ENCODE results near the gene CCDC32. TPM values are rescaled to one million over a fixed set of nuclear protein-coding genes. Genes with fewer than 3 reads are reported as not detected.

The CCDC32 gene
- total and polyA plus RNA-seq, 2 of the 8 experiments (the other 6 are each of a cell fraction or from before 2014, with no cell fraction given): 8.9 to 12.1 TPM

DNA sequence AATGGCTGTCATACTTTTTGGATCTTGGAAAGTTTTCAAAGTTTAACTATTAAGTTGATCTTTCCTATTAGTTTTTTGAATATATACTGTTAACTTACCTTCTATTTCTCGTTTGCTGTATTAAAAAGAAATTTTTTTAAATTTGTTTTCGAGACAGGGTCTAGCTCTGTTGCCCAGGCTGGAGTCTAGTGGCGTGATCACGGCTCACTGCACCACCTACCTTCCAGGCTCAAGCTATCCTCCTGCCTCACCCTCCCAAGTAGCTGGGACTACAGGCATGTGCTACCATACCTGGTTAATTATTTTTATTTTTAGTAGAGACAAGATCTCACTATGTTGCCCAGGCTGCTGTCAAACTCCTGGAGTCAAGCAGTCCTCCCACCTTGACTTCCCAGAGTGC lies 33.8 kb upstream of the CCDC32 start:
- Histone ChIP-seq H3K9ac (replicated peaks in 1 of 4; ENCODE audit: extremely low read depth in 1 of 4, low read depth in 3 of 4, low read length in 3 of 4) (no peak overlapping the region), H3K36me3 (ENCODE audit: control insufficient read depth in 2 of 4, insufficient read depth in 4 of 4, low read length in 3 of 4) (no peaks in the 10 kb centered on the region), H3K27me3 (replicated peaks in 1 of 4; ENCODE audit: control insufficient read depth in 3 of 4, extremely low read depth in 1 of 4, insufficient read depth in 3 of 4, low read length in 3 of 4) (no peaks in the 10 kb centered on the region), H3K4me1 (replicated peaks in 1 of 4; ENCODE audit: control insufficient read depth in 3 of 4, insufficient read depth in 4 of 4, low read length in 3 of 4) (peaks cover 0 to 2% (median 0%) of the 10 kb centered on the region in 4 experiments; a peak in 1 of 7 replicates), H2BK20ac (ENCODE audit: low read length) (no peak overlapping the region), H2AK5ac (ENCODE audit: low read depth, low read length) (no peak overlapping the region), H3K9me3 (ENCODE audit: insufficient read depth in 2 of 2, low read depth in 1 of 2, low read length in 1 of 2) (no peaks in the 10 kb centered on the region), H3K27ac (ENCODE audit: low read depth, low read length) (no peak overlapping the region), H4K91ac (replicated peaks; ENCODE audit: insufficient read length, low read length) (no peak overlapping the region), H2AFZ (ENCODE audit: low read length) (no peak overlapping the region), H4K8ac (ENCODE audit: extremely low read depth, insufficient read depth, low read length) (no peak overlapping the region), H2BK12ac (ENCODE audit: low read depth, low read length) (no peak overlapping the region), H3K4me2 (ENCODE audit: insufficient read depth in 1 of 2, low read depth in 2 of 2, low read length in 2 of 2) (no peak overlapping the region), H4K5ac (ENCODE audit: insufficient read length, low read depth, low read length) (no peak overlapping the region), H3K14ac (ENCODE audit: insufficient read length) (no peak overlapping the region), H2BK5ac (ENCODE audit: low read depth, low read length) (no peak overlapping the region), H4K20me1 (replicated peaks in 1 of 2; ENCODE audit: control insufficient read depth in 1 of 2, insufficient read depth in 2 of 2, low read length in 2 of 2) (no peaks in the 10 kb centered on the region), H3K18ac (ENCODE audit: extremely low read depth, low read length) (no peak overlapping the region), H3K4me3 (ENCODE audit: extremely low read depth in 1 of 4, insufficient read depth in 2 of 4, low read depth in 3 of 4, low read length in 4 of 4) (no peak overlapping the region), H2BK120ac (replicated peaks; ENCODE audit: low read depth, low read length) (no peak overlapping the region), H2BK15ac (ENCODE audit: low read length) (no peak overlapping the region), H3K4ac (replicated peaks; ENCODE audit: insufficient read length, low read depth, low read length) (no peak overlapping the region), H3K56ac (replicated peaks; ENCODE audit: insufficient read length, low read depth, low read length) (no peak overlapping the region), H3K79me2 (ENCODE audit: control insufficient read depth in 1 of 2, insufficient read depth in 2 of 2, low read length in 2 of 2) (peaks cover 0 to 16% of the 10 kb centered on the region in 2 experiments; a peak in 2 of 4 replicates), H3K79me1 (ENCODE audit: low read depth, low read length) (peaks cover 2% of the 10 kb centered on the region; the same call in 1 of the 2 replicates), H3K23me2 (ENCODE audit: low read depth, low read length) (peaks cover 4% of the 10 kb centered on the region; the same call in 1 of the 2 replicates), H3K23ac (ENCODE audit: insufficient read length) (no peak overlapping the region)
- ChIA-PET CTCF (ENCODE audit: partially characterized antibody) (interaction anchor here (0.6 to 5.6 kb wide), 5 partner anchors 9 to 826 kb away, joined by 3 to 42 read pairs (median 3); no protein-coding TSS in a partner anchor), POLR2A (ENCODE audit: partially characterized antibody) (no interaction called here)
- TF ChIP-seq ZNF274 (IDR thresholded peaks at IDR 0.05; ENCODE audit: borderline replicate concordance, extremely low read depth, low read length): no peak
- no peak for TF ChIP-seq GTF2F1 (IDR thresholded peaks at IDR 0.05; ENCODE audit: borderline replicate concordance, low read depth, low read length)
- DNase-seq (ENCODE audit: low read depth in 1 of 2, low spot score in 2 of 2) (no peak), FAIRE-seq (no peak)
- 76% methylated on average over 4 of the region's 4 CpGs; no CpG with 5 or more reads in 1 of the 2 experiments for WGBS, 2 experiments (ENCODE audit: extremely low coverage in 1 of 2, insufficient coverage in 1 of 2, insufficient read length in 1 of 2, insufficient replicate concordance in 2 of 2, low coverage in 1 of 2, low lambda C conversion rate in 2 of 2, missing lambda C conversion rate in 1 of 2)
